HEK293 (cell line): Measurements from ENCODE around the gene PTGES3L.
A peak's percentile ranks its signal among the peaks of the same experiment; 100 is the strongest.

Experiments
- CTCF ChIA-PET: fragments of 350-600 bp; formaldehyde crosslinking; extraction: SDS; loops from one replicate; lab custom pipeline; 2021; ENCODE audit warnings: antibody characterized with exemption; lab: Yijun Ruan, JAX
- POLR2A ChIA-PET: fragments of 300-600 bp; formaldehyde crosslinking; extraction: SDS; loops from one replicate; lab custom pipeline; 2020; ENCODE audit warnings: antibody characterized with exemption, inconsistent platforms; lab: Yijun Ruan, JAX
- H3K27ac ChIP-seq: fragments of 200-500 bp; sonication (Bioruptor generic); 2 replicates; pipeline ENCODE4 v1.5.1; 2014; ENCODE audit warnings: low read depth, low read length, control low read depth, inconsistent platforms; ENCODE audit errors: extremely low read depth
- H3K36me3 ChIP-seq, 2 experiments: fragments of 200-500 bp in 1 of 2; sonication (Bioruptor generic) in 1 of 2; 1 replicate in 1 of 2; 2 replicates in 1 of 2; pipeline ENCODE4 v1.5.1; 2014 to 2017; ENCODE audit warnings: inconsistent platforms in 2 of 2, low read length in 2 of 2; ENCODE audit not compliant: control insufficient read depth in 2 of 2, insufficient read depth in 1 of 2
- H3K4me1 ChIP-seq: fragments of 200-500 bp; sonication (Bioruptor generic); 2 replicates; pipeline ENCODE4 v1.5.1; 2014; ENCODE audit warnings: mild to moderate bottlenecking, low read length, inconsistent platforms; ENCODE audit not compliant: control insufficient read depth, insufficient read depth
- H3K4me3 ChIP-seq: 2 replicates; pipeline ENCODE4 v1.5.1; 2011; ENCODE audit warnings: low read depth, mild to moderate bottlenecking, control low read depth, low read length, moderate library complexity
- H3K9me3 ChIP-seq: fragments of 200-500 bp; sonication (Bioruptor generic); 2 replicates; pipeline ENCODE4 v1.5.1; 2014; ENCODE audit warnings: low read depth, low read length, inconsistent platforms; ENCODE audit not compliant: control insufficient read depth, insufficient read depth
- KLF8 ChIP-seq: fragments of 450-650 bp; formaldehyde crosslinking; IDR thresholded peaks from 2 replicates; pipeline ENCODE4 v1.5.1; 2016; ENCODE audit warnings: missing biosample characterization, missing genetic modification characterization
- PRDM6 ChIP-seq: fragments of 450-650 bp; formaldehyde crosslinking; IDR thresholded peaks from 2 replicates; pipeline ENCODE4 v1.5.1; 2017; ENCODE audit warnings: missing biosample characterization, missing genetic modification characterization
- REST ChIP-seq: fragments of 450-650 bp; formaldehyde crosslinking; IDR thresholded peaks from 2 replicates; pipeline ENCODE4 v1.5.1; 2016; ENCODE audit warnings: missing biosample characterization, missing genetic modification characterization
- SCRT2 ChIP-seq: fragments of 450-650 bp; formaldehyde crosslinking; IDR thresholded peaks from 2 replicates; pipeline ENCODE4 v1.5.1; 2016; ENCODE audit warnings: missing biosample characterization, missing genetic modification characterization
- ZBTB48 ChIP-seq: fragments of 450-650 bp; formaldehyde crosslinking; IDR thresholded peaks from 2 replicates; pipeline ENCODE4 v1.5.1; 2016; ENCODE audit warnings: missing biosample characterization, missing genetic modification characterization
- ZBTB8A ChIP-seq: fragments of 450-650 bp; formaldehyde crosslinking; IDR thresholded peaks from 2 replicates; pipeline ENCODE4 v1.5.1; 2016; ENCODE audit warnings: missing biosample characterization, missing genetic modification characterization
- ZNF10 ChIP-seq: fragments of 450-650 bp; formaldehyde crosslinking; IDR thresholded peaks from 2 replicates; pipeline ENCODE4 v1.5.1; 2017; ENCODE audit warnings: missing biosample characterization, missing genetic modification characterization
- ZNF148 ChIP-seq: fragments of 450-650 bp; formaldehyde crosslinking; IDR thresholded peaks from 2 replicates; pipeline ENCODE4 v1.5.0; 2017; ENCODE audit warnings: missing biosample characterization, missing genetic modification characterization, borderline replicate concordance
- ZNF174 ChIP-seq: fragments of 450-650 bp; formaldehyde crosslinking; IDR thresholded peaks from 2 replicates; pipeline ENCODE4 v1.5.0; 2017; ENCODE audit warnings: missing biosample characterization, mild to moderate bottlenecking, missing genetic modification characterization
- ZNF221 ChIP-seq: fragments of 450-650 bp; formaldehyde crosslinking; IDR thresholded peaks from 2 replicates; pipeline ENCODE4 v1.5.1; 2017; ENCODE audit warnings: missing biosample characterization, missing genetic modification characterization, borderline replicate concordance
- ZNF24 ChIP-seq: fragments of 450-650 bp; formaldehyde crosslinking; IDR thresholded peaks from 2 replicates; pipeline ENCODE4 v1.5.1; 2016; ENCODE audit warnings: missing biosample characterization, missing genetic modification characterization
- ZNF350 ChIP-seq: fragments of 450-650 bp; formaldehyde crosslinking; IDR thresholded peaks from 2 replicates; pipeline ENCODE4 v1.5.0; 2017; ENCODE audit warnings: missing biosample characterization, mild to moderate bottlenecking, missing genetic modification characterization
- ZNF37A ChIP-seq: fragments of 450-650 bp; IDR thresholded peaks from 2 replicates; pipeline ENCODE4 v1.5.1; 2018; ENCODE audit warnings: missing biosample characterization, missing genetic modification characterization
- ZNF426 ChIP-seq: fragments of 450-650 bp; formaldehyde crosslinking; IDR thresholded peaks from 2 replicates; pipeline ENCODE4 v1.5.1; 2017; ENCODE audit warnings: missing biosample characterization, missing genetic modification characterization, mild to moderate bottlenecking, inconsistent platforms, moderate library complexity
- ZNF510 ChIP-seq: fragments of 450-650 bp; formaldehyde crosslinking; IDR thresholded peaks from 2 replicates; pipeline ENCODE4 v1.5.1; 2018; ENCODE audit warnings: mild to moderate bottlenecking, missing genetic modification characterization, missing biosample characterization; ENCODE audit not compliant: insufficient replicate concordance
- ZNF670 ChIP-seq: fragments of 450-650 bp; formaldehyde crosslinking; IDR thresholded peaks from 2 replicates; pipeline ENCODE4 v1.5.1; 2016; ENCODE audit warnings: missing biosample characterization, missing genetic modification characterization, low read depth
- ZNF768 ChIP-seq: fragments of 450-650 bp; formaldehyde crosslinking; IDR thresholded peaks from 2 replicates; pipeline ENCODE4 v1.5.1; 2018; ENCODE audit warnings: missing biosample characterization, mild to moderate bottlenecking, missing genetic modification characterization

Gene PTGES3L

DNA sequence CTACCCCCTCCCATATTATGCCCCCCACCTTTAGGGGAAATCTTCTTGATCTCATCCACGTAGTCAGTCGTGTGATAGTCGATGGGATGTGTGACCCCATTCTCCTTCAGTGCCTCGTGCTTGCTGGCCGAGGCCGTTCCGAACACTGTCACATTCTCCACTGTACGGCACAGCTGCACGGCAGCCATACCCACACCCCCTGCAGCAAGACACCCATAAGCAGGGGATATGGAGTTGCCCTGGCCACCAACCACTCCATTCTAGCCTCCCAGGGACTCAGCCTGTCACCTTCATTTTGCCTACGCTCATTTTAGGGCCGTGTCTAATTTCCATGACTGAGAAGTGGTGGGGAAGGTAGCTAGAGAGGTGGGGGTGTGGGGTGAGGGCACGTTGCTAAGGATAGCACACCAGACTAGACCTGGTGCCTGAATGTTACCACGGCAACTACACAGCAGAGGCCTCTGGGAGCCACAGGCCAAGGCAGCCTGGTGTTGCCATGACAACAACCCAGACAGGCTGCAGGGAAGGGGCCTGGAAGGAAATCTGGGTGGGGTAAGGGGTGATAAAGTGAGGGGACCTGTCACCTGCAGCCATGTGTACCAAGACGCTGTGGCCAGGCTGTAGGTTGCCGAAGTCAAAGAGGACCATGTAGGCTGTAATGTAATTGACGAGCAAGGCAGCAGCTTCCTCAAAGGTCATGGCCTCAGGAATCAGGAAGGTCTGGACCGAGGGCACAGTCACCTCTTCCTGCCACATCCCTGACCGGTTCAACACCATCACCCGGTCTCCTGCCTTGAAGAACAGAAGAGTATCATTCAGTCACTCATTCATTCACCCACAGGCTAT lies 38.4 kb upstream of the PTGES3L start (continued):
- no peak for TF ChIP-seq ZNF148 (tag by site-specific recombination)
- 0 out of 2 replicates have a peak, but pooled peaks have one; percentile 45 for TF ChIP-seq ZNF24 (tag by site-specific recombination)
- TF ChIP-seq ZNF426 = no peak
- no peak for TF ChIP-seq ZNF510 (tag by site-specific recombination)
- no peak for TF ChIP-seq ZNF350 (tag by site-specific recombination)
- TF ChIP-seq KLF8 (tag by site-specific recombination) = no peak
- no peak for TF ChIP-seq PRDM6 (tag by site-specific recombination)
- no peak for TF ChIP-seq REST (tag by site-specific recombination)
- TF ChIP-seq ZNF174 (tag by site-specific recombination) = no peak
- TF ChIP-seq ZNF10 = no peak
- TF ChIP-seq, all 188 proteins: peak for 5

- Histone ChIP-seq H3K27ac (no peak overlapping the region), H3K9me3 (no peaks in the 10 kb centered on the region), H3K36me3 (peaks cover 0 to 54% of the 10 kb centered on the region in 2 experiments; a peak in 2 of 3 replicates), H3K4me1 (peaks cover 12% of the 10 kb centered on the region), H3K4me3 (no peak overlapping the region)
- no peak for TF ChIP-seq ZNF670 (tag by site-specific recombination)
- no peak for TF ChIP-seq ZNF221
- TF ChIP-seq SCRT2 (tag by site-specific recombination) = no peak
- no peak for TF ChIP-seq ZBTB48 (tag by site-specific recombination)
- no peak for TF ChIP-seq ZNF37A (tag by site-specific recombination)
- TF ChIP-seq ZBTB8A (tag by site-specific recombination) = no peak
- no peak for TF ChIP-seq ZNF768
- POLR2A ChIA-PET = no interaction called here
- CTCF ChIA-PET = no interaction called here
Observed at GRCh38 chr17:43016216-43016615, 36.3 kb upstream of the PTGES3L start.
